CD14-positive monocyte (primary cell): Measurements from ENCODE around the gene MYO3B. TPM values are rescaled to one million over a fixed set of nuclear protein-coding genes. Genes with fewer than 3 reads are reported as not detected.
A peak's percentile ranks its signal among the peaks of the same experiment; 100 is the strongest.

Source experiments
- DNase-seq, 3 donors: peaks; one replicate each; pipeline ENCODE4 v3.0.0-alpha.2; 2011 to 2022
- H2AFZ ChIP-seq: 2 replicates; pipeline ENCODE4 v1.6.0; 2012; ENCODE audit warnings: mild to moderate bottlenecking, low read depth, low read length, inconsistent platforms; ENCODE audit not compliant: insufficient read depth, poor library complexity, severe bottlenecking
- H3K27ac ChIP-seq, 2 donors: 1 replicate in 1 of 2; 2 replicates in 1 of 2; pipeline ENCODE4 v1.5.1; 2012 to 2013; ENCODE audit warnings: low read length in 2 of 2, control low read depth in 1 of 2, inconsistent platforms in 1 of 2, low read depth in 1 of 2, mild to moderate bottlenecking in 1 of 2
- H3K27me3 ChIP-seq, 2 donors: one replicate each; pipeline versions ENCODE4 v1.6.0 to v1.6.1; 2011 to 2013; ENCODE audit warnings: low read length in 2 of 2; ENCODE audit not compliant: control insufficient read depth in 2 of 2, insufficient read depth in 2 of 2
- H3K36me3 ChIP-seq, 2 donors: replicated peaks in 1 of 2; 1 replicate in 1 of 2; 2 replicates in 1 of 2; pipeline versions ENCODE4 v1.5.1 to v1.6.1; 2012 to 2013; ENCODE audit warnings: low read length in 2 of 2, control low read depth in 1 of 2, inconsistent platforms in 1 of 2, mild to moderate bottlenecking in 1 of 2; ENCODE audit not compliant: insufficient read depth in 2 of 2, control insufficient read depth in 1 of 2
- H3K4me1 ChIP-seq, 2 donors: 1 replicate in 1 of 2; 2 replicates in 1 of 2; pipeline versions ENCODE4 v1.5.1 to v1.6.1; 2012 to 2013; ENCODE audit warnings: low read length in 2 of 2, control low read depth in 1 of 2, inconsistent platforms in 1 of 2, mild to moderate bottlenecking in 1 of 2, moderate library complexity in 1 of 2; ENCODE audit not compliant: insufficient read depth in 2 of 2, control insufficient read depth in 1 of 2
- H3K4me2 ChIP-seq: replicated peaks from 2 replicates; pipeline ENCODE3; 2012; ENCODE audit warnings: low read length, moderate library complexity, mild to moderate bottlenecking; ENCODE audit not compliant: poor library complexity, severe bottlenecking; ENCODE audit errors: extremely low read depth
- H3K4me3 ChIP-seq, 3 experiments: fragments of 200-600 bp in 1 of 3; sonication (generic) in 1 of 3; replicated peaks in 1 of 3; 1 replicate in 2 of 3; 2 replicates in 1 of 3; pipeline ENCODE4 v1.5.1; 2011 to 2013; ENCODE audit warnings: low read length in 3 of 3, mild to moderate bottlenecking in 3 of 3, control low read depth in 2 of 3, low read depth in 2 of 3, inconsistent platforms in 1 of 3, moderate library complexity in 1 of 3
- H3K79me2 ChIP-seq: 2 replicates; pipeline ENCODE4 v1.6.0; 2012; ENCODE audit warnings: mild to moderate bottlenecking, control low read depth, inconsistent platforms, low read length, moderate library complexity; ENCODE audit not compliant: insufficient read depth
- H3K9ac ChIP-seq: 2 replicates; pipeline ENCODE4 v1.6.0; 2017; ENCODE audit warnings: low read length, mild to moderate bottlenecking; ENCODE audit not compliant: insufficient read depth, poor library complexity, severe bottlenecking
- H3K9me3 ChIP-seq, 2 donors: replicated peaks in 1 of 2; 1 replicate in 1 of 2; 2 replicates in 1 of 2; pipeline versions ENCODE4 v1.5.1 to v1.6.1; 2012 to 2013; ENCODE audit warnings: low read length in 2 of 2, control low read depth in 1 of 2; ENCODE audit not compliant: control insufficient read depth in 1 of 2, insufficient read depth in 1 of 2
- H4K20me1 ChIP-seq: 2 replicates; pipeline ENCODE4 v1.6.0; 2012; ENCODE audit warnings: mild to moderate bottlenecking, low read length, control low read depth, moderate library complexity; ENCODE audit not compliant: insufficient read depth
- H3K27ac Mint-ChIP-seq, 7 donors: one replicate each; pipeline ENCODE4 v1.8.0; 2020; ENCODE audit warnings: mild to moderate bottlenecking in 7 of 7, mixed read lengths in 7 of 7, moderate library complexity in 6 of 7, inconsistent platforms in 2 of 7
- H3K27me3 Mint-ChIP-seq, 3 donors: one replicate each; pipeline ENCODE4 v1.8.0; 2021 to 2022; ENCODE audit warnings: low read depth in 3 of 3, mild to moderate bottlenecking in 3 of 3, mixed read lengths in 3 of 3, moderate library complexity in 3 of 3, inconsistent platforms in 1 of 3
- H3K36me3 Mint-ChIP-seq, 2 donors: one replicate each; pipeline ENCODE4 v1.8.0; 2020; ENCODE audit warnings: mixed read lengths in 2 of 2, inconsistent platforms in 1 of 2, mild to moderate bottlenecking in 1 of 2
- H3K4me1 Mint-ChIP-seq: one replicate; pipeline ENCODE4 v1.8.0; 2020; ENCODE audit warnings: mild to moderate bottlenecking, mixed read lengths
- H3K4me3 Mint-ChIP-seq, 2 donors: one replicate each; pipeline ENCODE4 v1.8.0; 2020; ENCODE audit warnings: mild to moderate bottlenecking in 2 of 2, mixed read lengths in 2 of 2, moderate library complexity in 1 of 2
- H3K9me3 Mint-ChIP-seq, 7 donors: one replicate each; pipeline ENCODE4 v1.8.0; 2020 to 2022; ENCODE audit warnings: mixed read lengths in 7 of 7, mild to moderate bottlenecking in 6 of 7, moderate library complexity in 6 of 7, inconsistent platforms in 2 of 7
- WGBS: methylation state at CpG from one replicate; pipeline ENCODE4 v1.1.5; 2013; ENCODE audit warnings: missing lambda C conversion rate; ENCODE audit not compliant: insufficient coverage; 5-methylcytosine and 5-hydroxymethylcytosine counted together
- intact Hi-C, 2 donors: fragments of 100-400 bp; cut with micrococcal nuclease; formaldehyde crosslinking; loops; one replicate each; pipeline versions ENCODE4 v1.15.0 to v1.15.1; 2023
- polyA plus RNA-seq, 3 donors: library from polyadenylated mRNA; depleted of rRNA in 1 of 3; unstranded in 2 of 3; stranded (reverse) in 1 of 3; fragments of 300-500 nt in 2 of 3; fragments of >200 nt in 1 of 3; fragmentation: Illumina TruSeq in 2 of 3; gene quantifications; 1 replicate in 2 of 3; 2 replicates in 1 of 3; pipeline ENCODE4 v1.2.3, GENCODE V29; 2012 to 2021
- TF ChIP-seq, protein P1 (sequence below): fragments of 200-600 bp; IDR thresholded peaks from one replicate; pipeline ENCODE4 v1.8.0; 2022; ENCODE audit warnings: antibody characterized with exemption, mild to moderate bottlenecking

Gene MYO3B
- polyA plus RNA-seq, 3 donors: not detected

DNA sequence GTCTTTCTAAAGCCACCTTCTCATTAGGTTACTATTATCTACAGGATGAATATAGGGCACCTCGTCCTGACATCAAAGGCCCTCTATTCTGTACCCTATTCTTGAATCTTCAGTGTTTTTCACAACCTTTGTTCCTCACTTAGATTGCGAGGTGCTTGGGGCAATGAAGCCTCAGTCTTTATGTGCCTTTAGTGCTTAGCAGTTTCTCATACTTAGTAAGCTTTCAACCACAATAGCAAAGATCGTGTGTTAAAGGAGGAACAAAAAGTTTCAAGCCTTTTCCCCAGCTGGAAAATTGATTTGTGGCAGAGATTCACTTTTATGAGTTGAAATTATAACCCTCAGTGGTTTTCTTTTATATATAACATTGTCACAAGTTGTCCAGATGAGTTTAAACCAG lies 226.9 kb downstream of the MYO3B start:
- Histone ChIP-seq H2AFZ (no peak overlapping the region), H3K79me2 (no peaks in the 10 kb centered on the region), H3K9ac (no peak overlapping the region), H3K27me3 (peaks cover 41 to 66% of the 10 kb centered on the region in 2 donors), H3K4me3 (no peak overlapping the region), H3K27ac (no peak overlapping the region), H3K36me3 (no peaks in the 10 kb centered on the region), H3K4me1 (peaks cover 13 to 24% of the 10 kb centered on the region in 2 donors), H4K20me1 (no peaks in the 10 kb centered on the region), H3K4me2 (no peak overlapping the region), H3K9me3 (no peaks in the 10 kb centered on the region)
- TF ChIP-seq, protein P1, sequence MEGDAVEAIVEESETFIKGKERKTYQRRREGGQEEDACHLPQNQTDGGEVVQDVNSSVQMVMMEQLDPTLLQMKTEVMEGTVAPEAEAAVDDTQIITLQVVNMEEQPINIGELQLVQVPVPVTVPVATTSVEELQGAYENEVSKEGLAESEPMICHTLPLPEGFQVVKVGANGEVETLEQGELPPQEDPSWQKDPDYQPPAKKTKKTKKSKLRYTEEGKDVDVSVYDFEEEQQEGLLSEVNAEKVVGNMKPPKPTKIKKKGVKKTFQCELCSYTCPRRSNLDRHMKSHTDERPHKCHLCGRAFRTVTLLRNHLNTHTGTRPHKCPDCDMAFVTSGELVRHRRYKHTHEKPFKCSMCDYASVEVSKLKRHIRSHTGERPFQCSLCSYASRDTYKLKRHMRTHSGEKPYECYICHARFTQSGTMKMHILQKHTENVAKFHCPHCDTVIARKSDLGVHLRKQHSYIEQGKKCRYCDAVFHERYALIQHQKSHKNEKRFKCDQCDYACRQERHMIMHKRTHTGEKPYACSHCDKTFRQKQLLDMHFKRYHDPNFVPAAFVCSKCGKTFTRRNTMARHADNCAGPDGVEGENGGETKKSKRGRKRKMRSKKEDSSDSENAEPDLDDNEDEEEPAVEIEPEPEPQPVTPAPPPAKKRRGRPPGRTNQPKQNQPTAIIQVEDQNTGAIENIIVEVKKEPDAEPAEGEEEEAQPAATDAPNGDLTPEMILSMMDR: no peak
- DNase-seq: no peak
- H3K4me1 Mint-ChIP-seq: peaks cover 24% of the 10 kb centered on the region
- intact Hi-C loops: loop anchor here in 1 of 2 donors (10.0 kb wide), 1 partner anchor 410 kb away; the partner anchor contains the start of gene GAD1
- no peak overlapping the region for H3K27ac Mint-ChIP-seq
- H3K27me3 Mint-ChIP-seq: peaks cover 35 to 69% (median 57%) of the 10 kb centered on the region in 3 donors
- peaks cover 0 to 6% (median 0%) of the 10 kb centered on the region in 7 donors for H3K9me3 Mint-ChIP-seq
- no peaks in the 10 kb centered on the region for H3K36me3 Mint-ChIP-seq
- no CpG with 5 or more reads among the region's 3 CpGs for WGBS
- H3K4me3 Mint-ChIP-seq: peak overlapping the region in 1 of 2 donors; percentile 26

DNA sequence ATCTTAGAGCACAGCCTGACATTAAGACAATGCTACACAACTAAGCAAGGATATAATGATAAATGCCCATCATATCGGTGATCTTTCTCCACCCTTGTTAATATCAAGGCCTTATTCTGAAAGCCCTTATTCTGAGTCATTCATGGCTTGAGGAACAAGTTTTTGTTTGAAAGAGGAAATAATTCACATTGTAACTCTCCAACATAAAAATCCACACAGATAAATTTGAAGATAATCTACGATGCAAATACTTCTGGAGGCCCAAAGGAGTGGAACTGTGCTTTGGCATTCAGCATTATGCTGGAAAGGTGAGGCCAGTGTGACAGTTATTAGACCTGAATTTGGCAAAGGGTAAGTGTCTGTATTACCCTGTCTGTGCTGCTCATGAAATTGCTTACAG lies 227.4 kb downstream of the MYO3B start:
- Histone ChIP-seq H2AFZ (no peak overlapping the region), H3K36me3 (no peaks in the 10 kb centered on the region), H3K9me3 (no peaks in the 10 kb centered on the region), H3K27me3 (peaks cover 41 to 69% of the 10 kb centered on the region in 2 donors), H3K27ac (no peak overlapping the region), H3K79me2 (no peaks in the 10 kb centered on the region), H3K4me1 (peaks cover 13 to 24% of the 10 kb centered on the region in 2 donors), H3K4me3 (no peak overlapping the region), H3K9ac (no peak overlapping the region), H3K4me2 (no peak overlapping the region), H4K20me1 (no peaks in the 10 kb centered on the region)
- no peak for DNase-seq
- Mint-ChIP-seq H3K27ac (no peak overlapping the region), H3K36me3 (no peaks in the 10 kb centered on the region), H3K9me3 (peaks cover 0 to 6% (median 0%) of the 10 kb centered on the region in 7 donors), H3K4me1 (peaks cover 24% of the 10 kb centered on the region), H3K4me3 (no peak overlapping the region), H3K27me3 (peaks cover 33 to 70% (median 60%) of the 10 kb centered on the region in 3 donors)
- intact Hi-C loops: loop anchor here in 1 of 2 donors (10.0 kb wide), 1 partner anchor 409 kb away; the partner anchor contains the start of gene GAD1
- TF ChIP-seq, protein P1: no peak
- no CpG with 5 or more reads among the region's 2 CpGs for WGBS
